IMR-90 (cell line): Measurements from ENCODE around the gene IGFL3. TPM values are rescaled to one million over a fixed set of nuclear protein-coding genes. Genes with fewer than 3 reads are reported as not detected.
"Not testable (repeated sequence)": the region's sequence is repeated elsewhere in the genome, so short reads cannot be mapped to it uniquely, and the experiment has no call there.

ENCODE experiments used
- ATAC-seq: fragments of 200-7000 bp; cut with Tn5 transposase; 2 replicates; pipeline ENCODE4 v1.9.1; 2020; ENCODE audit warnings: low read depth, mild to moderate bottlenecking, moderate library complexity
- BruUV-seq: library from RNA; stranded (reverse); fragments of 400-500 nt; replicated peaks from 2 replicates; lab custom pipeline; 2021; lab: Mats Ljungman, UMichigan
- CTCF ChIA-PET: fragments of 300-600 bp; formaldehyde crosslinking; extraction: SDS; loops from one replicate; lab custom pipeline; 2021; ENCODE audit warnings: antibody characterized with exemption; lab: Yijun Ruan, JAX
- POLR2A ChIA-PET: fragments of 300-600 bp; sonication (Branson Sonifier 250); formaldehyde crosslinking; loops from one replicate; lab custom pipeline; 2022; ENCODE audit warnings: antibody characterized with exemption; ENCODE audit not compliant: unreplicated experiment; lab: Charles Lee
- DNase-seq: peaks from one replicate; pipeline ENCODE4 v3.0.0; 2013
- H2AFZ ChIP-seq: replicated peaks from 2 replicates; pipeline ENCODE3; 2013; ENCODE audit warnings: low read length, mild to moderate bottlenecking; ENCODE audit not compliant: poor library complexity
- H2AK5ac ChIP-seq: 2 replicates; pipeline ENCODE4 v1.6.1; 2013; ENCODE audit warnings: low read depth, low read length, inconsistent platforms
- H2AK9ac ChIP-seq: replicated peaks from 2 replicates; pipeline ENCODE3; 2013; ENCODE audit warnings: mild to moderate bottlenecking, low read depth, low read length, moderate library complexity; ENCODE audit not compliant: poor library complexity
- H2BK120ac ChIP-seq: 2 replicates; pipeline ENCODE4 v1.6.1; 2013; ENCODE audit warnings: low read depth, low read length, inconsistent platforms
- H2BK15ac ChIP-seq: 3 replicates; pipeline ENCODE4 v1.6.1; 2013; ENCODE audit warnings: low read depth, low read length, inconsistent platforms
- H2BK20ac ChIP-seq: 2 replicates; pipeline ENCODE4 v1.6.1; 2013; ENCODE audit warnings: low read depth, mild to moderate bottlenecking, inconsistent platforms, low read length, moderate library complexity
- H2BK5ac ChIP-seq: 2 replicates; pipeline ENCODE4 v1.6.1; 2013; ENCODE audit warnings: mild to moderate bottlenecking, low read depth, low read length, inconsistent platforms; ENCODE audit not compliant: poor library complexity, severe bottlenecking
- H3K14ac ChIP-seq: replicated peaks from 2 replicates; pipeline ENCODE4 v1.6.1; 2013; ENCODE audit warnings: low read depth, low read length, inconsistent platforms
- H3K18ac ChIP-seq: 2 replicates; pipeline ENCODE4 v1.6.1; 2013; ENCODE audit warnings: low read depth, low read length, control low read depth
- H3K23ac ChIP-seq: 2 replicates; pipeline ENCODE4 v1.6.1; 2013; ENCODE audit warnings: low read depth, low read length, inconsistent platforms
- H3K27ac ChIP-seq: 2 replicates; pipeline ENCODE4 v1.5.1; 2013; ENCODE audit warnings: mild to moderate bottlenecking, control low read depth, low read length; ENCODE audit not compliant: insufficient read depth
- H3K27me3 ChIP-seq: 2 replicates; pipeline ENCODE4 v1.6.1; 2013; ENCODE audit warnings: low read length; ENCODE audit not compliant: control insufficient read depth, insufficient read depth
- H3K36me3 ChIP-seq: 2 replicates; pipeline ENCODE4 v1.6.1; 2013; ENCODE audit warnings: low read length, mixed read lengths; ENCODE audit not compliant: control insufficient read depth, insufficient read depth
- H3K4ac ChIP-seq: 2 replicates; pipeline ENCODE4 v1.6.1; 2013; ENCODE audit warnings: low read depth, low read length, inconsistent platforms
- H3K4me1 ChIP-seq: 2 replicates; pipeline ENCODE4 v1.6.1; 2013; ENCODE audit warnings: low read length, mixed read lengths; ENCODE audit not compliant: control insufficient read depth, insufficient read depth
- H3K4me2 ChIP-seq: 2 replicates; pipeline ENCODE4 v1.6.1; 2013; ENCODE audit warnings: low read depth, mild to moderate bottlenecking, control low read depth, low read length, moderate library complexity
- H3K4me3 ChIP-seq: 2 replicates; pipeline ENCODE4 v1.5.1; 2013; ENCODE audit warnings: low read depth, mild to moderate bottlenecking, control low read depth, low read length, moderate library complexity; ENCODE audit not compliant: insufficient read depth
- H3K56ac ChIP-seq: 2 replicates; pipeline ENCODE4 v1.6.1; 2013; ENCODE audit warnings: low read length, inconsistent platforms; ENCODE audit not compliant: insufficient read depth; ENCODE audit errors: extremely low read depth
- H3K79me1 ChIP-seq, 2 experiments: 2 replicates each; pipeline ENCODE4 v1.6.1; 2013; ENCODE audit warnings: low read length in 2 of 2, inconsistent platforms in 1 of 2, low read depth in 1 of 2
- H3K9ac ChIP-seq: 2 replicates; pipeline ENCODE4 v1.6.1; 2013; ENCODE audit warnings: low read depth, low read length, control low read depth
- H3K9me1 ChIP-seq: 2 replicates; pipeline ENCODE4 v1.6.1; 2013; ENCODE audit warnings: low read length, inconsistent platforms; ENCODE audit not compliant: insufficient read depth
- H3K9me3 ChIP-seq: 2 replicates; pipeline ENCODE4 v1.6.1; 2013; ENCODE audit warnings: low read length; ENCODE audit not compliant: control insufficient read depth, insufficient read depth
- H4K20me1 ChIP-seq: 2 replicates; pipeline ENCODE4 v1.6.1; 2013; ENCODE audit warnings: low read length, inconsistent platforms; ENCODE audit not compliant: insufficient read depth
- H4K5ac ChIP-seq: 2 replicates; pipeline ENCODE4 v1.6.1; 2013; ENCODE audit warnings: mild to moderate bottlenecking, low read depth, low read length, control low read depth
- H4K8ac ChIP-seq, 2 experiments: 2 replicates each; pipeline ENCODE4 v1.6.1; 2013; ENCODE audit warnings: low read depth in 2 of 2, low read length in 2 of 2, control low read depth in 1 of 2, inconsistent platforms in 1 of 2
- H4K91ac ChIP-seq: 2 replicates; pipeline ENCODE4 v1.6.1; 2013; ENCODE audit warnings: low read depth, low read length, inconsistent platforms; ENCODE audit not compliant: insufficient read depth
- BHLHE40 ChIP-seq: fragments of 150-350 bp; IDR thresholded peaks from 2 replicates; pipeline ENCODE4 v1.6.1; 2016; ENCODE audit warnings: mild to moderate bottlenecking, low read depth, low read length
- CEBPB ChIP-seq: IDR thresholded peaks from 2 replicates; pipeline ENCODE4 v1.6.1; 2012; ENCODE audit warnings: low read depth, low read length, improper control_type of control experiment
- FOS ChIP-seq: fragments of 150-350 bp; IDR thresholded peaks from 2 replicates; pipeline ENCODE4 v1.6.1; 2016; ENCODE audit warnings: low read depth, low read length
- MAZ ChIP-seq: IDR thresholded peaks from 2 replicates; pipeline ENCODE4 v1.6.1; 2012; ENCODE audit warnings: low read depth, mild to moderate bottlenecking, low read length, improper control_type of control experiment, moderate library complexity, borderline replicate concordance
- MXI1 ChIP-seq: IDR thresholded peaks from 2 replicates; pipeline ENCODE4 v1.6.1; 2012; ENCODE audit warnings: low read depth, mild to moderate bottlenecking, low read length, moderate library complexity, borderline replicate concordance
- SMC3 ChIP-seq: fragments of 150-350 bp; IDR thresholded peaks from 2 replicates; pipeline ENCODE4 v1.6.1; 2016; ENCODE audit warnings: low read depth, mild to moderate bottlenecking, antibody characterized with exemption, low read length, moderate library complexity
- WGBS, 2 experiments: methylation state at CpG; one replicate each; pipeline versions ENCODE4 v1.1.5 to v1.1.7; 2013; ENCODE audit warnings: missing lambda C conversion rate in 2 of 2; ENCODE audit not compliant: insufficient read length in 1 of 2; ENCODE audit errors: extremely low coverage in 2 of 2; 5-methylcytosine and 5-hydroxymethylcytosine counted together
- dilution Hi-C: fragments of 300-500 bp; cut with HindIII; formaldehyde crosslinking; loops from one replicate; pipeline ENCODE4 v1.14.3; 2018; ENCODE audit warnings: low sequenced_read_pairs; ENCODE audit not compliant: unreplicated experiment
- in situ Hi-C: fragments of 300-500 bp; cut with MboI; formaldehyde crosslinking; loops from 3 replicates; pipeline ENCODE4 v1.14.3; 2019; ENCODE audit warnings: low sequenced_read_pairs, inconsistent platforms, mixed read lengths
- intact Hi-C: fragments of 100-400 bp; cut with micrococcal nuclease; formaldehyde crosslinking; loops from 2 replicates; pipeline ENCODE4 v1.10.0; 2022
- polyA plus RNA-seq, 3 experiments: library from polyadenylated mRNA; depleted of rRNA; stranded (reverse); fragments of >200 nt; gene quantifications; 2 replicates each; pipeline ENCODE4 v1.2.3, GENCODE V29; 2012; ENCODE audit warnings: low replicate concordance in 1 of 3
- total RNA-seq: library from RNA; depleted of rRNA; stranded (reverse); fragments of >200 nt; gene quantifications from 2 replicates; pipeline ENCODE4 v1.2.3, GENCODE V29; 2012
- TF ChIP-seq, protein P1 (sequence below): fragments of 150-350 bp; IDR thresholded peaks from 2 replicates; pipeline ENCODE4 v1.6.1; 2017; ENCODE audit warnings: mild to moderate bottlenecking, antibody characterized with exemption, low read length, low read depth

Gene IGFL3
- total and polyA plus RNA-seq, 2 of the 4 experiments (the other 2 are of a cell fraction): not detected

- H3K27me3 ChIP-seq: peaks cover 28% of the 10 kb centered on the region
- H2BK15ac ChIP-seq: no peak overlapping the region
- intact Hi-C loops: no loop called here
- H3K18ac ChIP-seq: no peak overlapping the region
- no peak overlapping the region for H3K14ac ChIP-seq
- H3K56ac ChIP-seq: no peak overlapping the region
- H4K5ac ChIP-seq: no peak overlapping the region
- H3K9ac ChIP-seq: no peak overlapping the region
- H3K4me2 ChIP-seq: no peak overlapping the region
- no peak overlapping the region for H2AK9ac ChIP-seq
- peaks cover 2% of the 10 kb centered on the region; the same call in 1 of the 2 replicates for H3K9me3 ChIP-seq
- no peaks in the 10 kb centered on the region for H3K79me1 ChIP-seq
- no peak overlapping the region for H3K23ac ChIP-seq
- H2BK5ac ChIP-seq: no peak overlapping the region
- H4K91ac ChIP-seq: no peak overlapping the region
- TF ChIP-seq BHLHE40 (no peak), MXI1 (no peak), CEBPB (no peak), MAZ (no peak), SMC3 (no peak), FOS (no peak)
- TF ChIP-seq, protein P1, sequence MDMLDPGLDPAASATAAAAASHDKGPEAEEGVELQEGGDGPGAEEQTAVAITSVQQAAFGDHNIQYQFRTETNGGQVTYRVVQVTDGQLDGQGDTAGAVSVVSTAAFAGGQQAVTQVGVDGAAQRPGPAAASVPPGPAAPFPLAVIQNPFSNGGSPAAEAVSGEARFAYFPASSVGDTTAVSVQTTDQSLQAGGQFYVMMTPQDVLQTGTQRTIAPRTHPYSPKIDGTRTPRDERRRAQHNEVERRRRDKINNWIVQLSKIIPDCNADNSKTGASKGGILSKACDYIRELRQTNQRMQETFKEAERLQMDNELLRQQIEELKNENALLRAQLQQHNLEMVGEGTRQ: no peak
- ChIA-PET POLR2A (no interaction called here), CTCF (no interaction called here)
- ATAC-seq (no peak), DNase-seq (peak; percentile 28)
- no TSS peak for BruUV-seq
- no peak overlapping the region for H3K4me3 ChIP-seq
- dilution Hi-C loops: no loop called here
- H4K8ac ChIP-seq: no peak overlapping the region
- no peak overlapping the region for H2BK20ac ChIP-seq
- no peak overlapping the region for H2AFZ ChIP-seq
- 81% methylated on average over 3 of the region's 6 CpGs; no CpG with 5 or more reads in 1 of the 2 experiments for WGBS, 2 experiments
- no peaks in the 10 kb centered on the region for H4K20me1 ChIP-seq
- no peaks in the 10 kb centered on the region for H3K36me3 ChIP-seq
- H3K27ac ChIP-seq: no peak overlapping the region
- no peak overlapping the region for H2AK5ac ChIP-seq
- H3K4me1 ChIP-seq: no peaks in the 10 kb centered on the region
- H3K4ac ChIP-seq: no peak overlapping the region
- in situ Hi-C loops: no loop called here
- no peak overlapping the region for H2BK120ac ChIP-seq
- H3K9me1 ChIP-seq: no peaks in the 10 kb centered on the region
These were observed 17.1 kb downstream of the IGFL3 start for GRCh38 chr19:46107371-46107770.

GRCh38 chr19:46102333-46102732 lies 22.2 kb downstream of the IGFL3 start:
- H3K23ac ChIP-seq, H3K9me3 ChIP-seq, H3K36me3 ChIP-seq, H4K91ac ChIP-seq, H3K18ac ChIP-seq, H3K4me3 ChIP-seq, dilution Hi-C loops, ATAC-seq, H4K8ac ChIP-seq, H3K14ac ChIP-seq, H2BK20ac ChIP-seq, H3K56ac ChIP-seq, H3K9me1 ChIP-seq, H3K4me1 ChIP-seq, in situ Hi-C loops, H3K4me2 ChIP-seq, H4K20me1 ChIP-seq, H2BK120ac ChIP-seq, H3K9ac ChIP-seq, H2AK9ac ChIP-seq, DNase-seq, H3K4ac ChIP-seq, H2BK15ac ChIP-seq, CTCF ChIA-PET, H2BK5ac ChIP-seq, POLR2A ChIA-PET, H2AFZ ChIP-seq, H3K79me1 ChIP-seq, H4K5ac ChIP-seq, BruUV-seq, H2AK5ac ChIP-seq, intact Hi-C loops, H3K27ac ChIP-seq: not testable (repeated sequence)
- H3K27me3 ChIP-seq: peaks cover 27% of the 10 kb centered on the region
- 40% methylated on average over 2 of the region's 7 CpGs; no CpG with 5 or more reads in 1 of the 2 experiments for WGBS, 2 experiments
